Endometrium (tissue), 2 donors: ENCODE measurements around the gene TMEM145.

ENCODE experiments used
- FAIRE-seq: peaks from 2 replicates; lab custom pipeline; 2012; peaks lifted over from hg19 to GRCh38; lab: Jason Lieb, UNC
- donor health status: control.
- donor health status: control.

The TMEM145 gene

GRCh38 chr19:42277821-42278451 is 35.2 kb upstream of the TMEM145 start:
- FAIRE-seq = no peak

- no peak for FAIRE-seq
Observed at GRCh38 chr19:42278452-42279154, 34.5 kb upstream of the TMEM145 start.

- FAIRE-seq = no peak
Observed at GRCh38 chr19:42279155-42279901, 33.8 kb upstream of the TMEM145 start.

GRCh38 chr19:42279902-42280814 is 33.0 kb upstream of the TMEM145 start:
- FAIRE-seq = no peak

DNA sequence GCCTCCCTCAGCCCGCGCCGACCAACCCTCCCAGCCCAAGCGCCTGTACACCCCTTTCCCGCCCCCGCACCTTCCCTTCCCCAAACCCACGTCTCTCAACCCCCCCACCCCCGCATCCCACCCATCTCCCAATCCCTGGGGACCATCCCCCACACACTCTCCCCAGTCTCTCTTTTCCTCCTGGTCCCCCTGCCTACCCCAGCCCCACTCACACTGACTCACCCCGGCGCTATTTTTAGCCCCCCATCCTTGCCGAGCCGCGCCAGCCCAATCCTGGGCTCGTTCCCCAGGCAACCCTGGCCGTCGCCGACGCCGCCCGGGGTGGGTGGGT is 32.3 kb upstream of the TMEM145 start:
- no peak for FAIRE-seq

GRCh38 chr19:42281146-42281826 is 31.8 kb upstream of the TMEM145 start:
- FAIRE-seq = no peak

DNA sequence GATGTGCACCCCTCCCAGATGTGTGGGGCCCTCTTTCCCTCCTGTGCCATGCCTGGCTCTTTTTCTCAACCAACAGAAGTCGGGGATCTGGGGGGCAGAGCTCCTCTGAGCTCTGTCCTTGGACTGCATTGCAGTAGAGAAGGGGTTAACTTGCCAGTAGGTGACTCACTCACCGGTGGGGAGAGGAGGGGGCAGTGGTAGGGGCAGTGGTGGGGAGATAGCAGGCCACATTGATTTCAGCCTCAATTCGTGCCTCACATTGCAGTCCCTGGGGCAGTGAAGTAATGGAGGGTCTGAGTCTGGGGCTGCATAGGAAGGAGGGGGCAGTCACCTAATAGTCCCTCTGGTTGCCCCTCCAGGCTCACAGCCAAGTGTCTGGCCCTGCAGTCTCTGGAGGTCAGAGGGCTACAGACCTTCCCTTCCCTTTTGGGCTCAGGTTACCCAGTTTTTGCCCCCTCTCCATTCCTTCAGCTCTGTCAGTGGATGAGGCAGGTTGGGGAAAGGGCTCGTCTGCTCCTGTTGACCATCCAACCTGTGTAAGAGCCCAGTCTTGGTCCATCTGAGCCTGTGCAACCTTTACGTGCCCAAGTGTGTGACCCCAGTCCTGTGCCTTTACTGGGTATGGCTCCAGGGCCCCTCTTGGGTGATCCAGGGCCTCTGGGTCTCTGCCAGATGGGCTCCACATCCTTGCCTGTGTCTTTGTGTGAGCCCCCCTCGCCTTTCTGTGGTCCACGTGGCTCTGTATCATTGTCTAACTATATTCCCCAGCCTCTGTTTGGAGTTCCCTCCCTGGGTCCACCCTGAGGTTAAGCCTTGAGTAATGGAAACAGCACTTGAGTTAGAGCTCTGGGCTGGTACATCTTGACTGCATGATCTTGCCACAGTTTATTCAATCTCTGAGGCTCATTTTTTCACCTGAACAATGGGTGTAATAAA is 31.0 kb upstream of the TMEM145 start:
- no peak for FAIRE-seq

DNA sequence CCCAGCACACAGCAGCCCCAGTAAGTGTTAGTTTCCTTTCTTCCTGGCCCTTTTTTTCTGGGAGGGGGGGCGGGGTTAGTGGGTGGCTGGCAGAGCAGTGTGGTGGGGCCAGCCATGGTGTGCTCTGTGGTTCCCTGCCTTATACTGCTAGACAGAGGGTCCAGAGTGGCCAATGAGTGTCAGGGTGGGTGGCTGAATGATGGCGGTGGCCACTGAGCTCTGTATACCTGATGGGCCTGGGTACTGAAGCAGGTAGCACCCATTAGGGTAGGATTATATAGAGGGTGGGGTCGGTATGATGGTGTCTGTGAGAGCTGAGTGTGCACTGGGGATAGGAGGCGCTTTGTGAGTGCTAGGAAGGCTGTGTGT is 30.3 kb upstream of the TMEM145 start:
- FAIRE-seq = no peak

- FAIRE-seq = no peak
Observed at GRCh38 chr19:42283188-42284065, 29.7 kb upstream of the TMEM145 start.

DNA sequence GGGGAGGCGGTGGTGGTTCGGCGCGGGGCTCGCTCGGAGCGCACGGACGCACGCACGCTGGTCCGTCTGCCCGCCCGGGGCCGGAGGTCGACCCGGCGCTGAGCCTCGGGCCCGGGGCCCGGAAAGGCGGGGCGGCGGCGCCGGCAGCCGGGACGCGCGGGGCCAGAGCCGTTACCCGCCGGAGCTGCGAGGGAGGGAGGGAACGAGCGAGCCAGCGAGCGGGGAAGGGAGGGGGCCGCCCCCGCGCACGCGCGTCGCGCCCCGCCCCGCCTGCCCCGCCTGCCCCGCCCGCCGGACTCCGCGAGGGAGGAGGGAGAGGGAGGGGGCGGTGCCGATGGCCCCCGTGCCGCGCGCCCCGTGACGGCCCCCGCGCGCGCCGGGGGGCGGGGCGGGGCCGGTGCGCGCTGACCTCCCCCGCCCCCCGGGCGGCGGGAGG is 29.0 kb upstream of the TMEM145 start:
- FAIRE-seq = no peak

GRCh38 chr19:42284591-42285341 is 28.3 kb upstream of the TMEM145 start:
- no peak for FAIRE-seq

- FAIRE-seq = no peak
Observed at GRCh38 chr19:42285541-42285941, 27.6 kb upstream of the TMEM145 start.

- no peak for FAIRE-seq
Observed at GRCh38 chr19:42285988-42286348, 27.1 kb upstream of the TMEM145 start.

- no peak for FAIRE-seq
Observed at GRCh38 chr19:42286349-42287016, 26.6 kb upstream of the TMEM145 start.

DNA sequence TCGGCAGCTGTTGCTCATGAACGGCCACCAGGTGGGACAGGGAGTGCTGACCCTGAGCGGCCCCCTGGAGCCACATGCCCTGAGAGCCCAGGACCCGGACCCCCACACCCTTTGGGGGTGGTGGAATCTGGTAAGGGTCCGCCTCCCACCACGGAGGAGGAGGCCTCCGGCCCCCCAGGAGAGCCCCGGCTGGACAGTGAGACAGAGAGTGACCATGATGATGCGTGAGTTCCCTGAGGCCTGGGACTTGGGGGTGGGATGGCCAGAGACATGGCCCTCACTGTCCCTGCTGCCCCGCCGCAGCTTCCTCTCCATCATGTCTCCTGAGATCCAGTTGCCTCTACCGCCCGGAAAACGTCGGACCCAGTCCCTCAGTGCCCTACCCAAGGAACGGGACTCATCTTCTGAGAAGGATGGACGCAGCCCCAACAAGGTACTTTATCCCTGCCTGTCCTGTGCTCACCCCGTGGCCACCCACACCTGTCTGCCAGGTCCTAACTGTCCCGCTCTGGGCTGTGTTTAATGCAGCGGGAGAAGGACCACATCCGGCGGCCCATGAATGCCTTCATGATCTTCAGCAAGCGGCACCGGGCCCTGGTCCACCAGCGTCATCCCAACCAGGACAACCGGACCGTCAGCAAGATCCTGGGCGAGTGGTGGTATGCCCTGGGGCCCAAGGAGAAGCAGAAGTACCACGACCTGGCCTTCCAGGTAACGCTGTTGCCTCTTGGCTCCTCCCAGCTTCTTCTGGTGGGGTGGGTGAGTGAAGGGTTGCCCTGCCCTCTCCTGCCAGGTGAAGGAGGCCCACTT is 25.9 kb upstream of the TMEM145 start:
- FAIRE-seq = no peak

DNA sequence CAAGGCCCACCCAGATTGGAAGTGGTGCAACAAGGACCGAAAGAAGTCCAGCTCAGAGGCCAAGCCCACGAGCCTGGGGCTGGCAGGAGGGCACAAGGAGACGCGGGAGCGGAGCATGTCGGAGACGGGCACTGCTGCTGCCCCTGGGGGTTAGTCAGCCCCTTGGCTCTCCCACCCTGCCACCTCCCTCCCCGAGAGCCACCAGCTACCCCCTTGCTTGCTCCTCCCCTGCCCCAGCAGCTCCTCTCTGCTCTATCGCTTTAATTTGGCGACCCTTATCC is 25.3 kb upstream of the TMEM145 start:
- FAIRE-seq = no peak

GRCh38 chr19:42288387-42288786 is 24.7 kb upstream of the TMEM145 start:
- no peak for FAIRE-seq
